Stimulated activated CD4-positive, alpha-beta T cell treated with anti-CD3 and anti-CD28 coated beads, Interleukin-1b, Interleukin-23, amount 100 ng/mL, for 48 hours (primary cell): ENCODE data around the gene ANKRD36C.
"Not testable (repeated sequence)": the region's sequence is repeated elsewhere in the genome, so short reads cannot be mapped to it uniquely, and the experiment has no call there.

Experiments
- DNase-seq: peaks from one replicate; pipeline ENCODE4 v3.0.0-alpha.2; 2020

ANKRD36C gene

GRCh38 chr2:95991351-95992094, at the start of gene ANKRD36C:
ANKRD36C (minus strand) TSS chr2:95991824; CDS start chr2:95991708, 116 bp downstream.
- DNase-seq = peak; percentile 32

- DNase-seq = not testable (repeated sequence)
These were observed 43.9 kb upstream of the ANKRD36C start for GRCh38 chr2:96035554-96035953.

- not testable (repeated sequence) for DNase-seq
These were observed 43.2 kb upstream of the ANKRD36C start, which contains the start of gene GPAT2 for GRCh38 chr2:96034792-96035191. GPAT2 (minus strand) TSS chr2:96034916; CDS start chr2:96032359, 2,557 bp downstream.

- DNase-seq = not testable (repeated sequence)
These were observed 42.4 kb upstream of the ANKRD36C start for GRCh38 chr2:96033997-96034396.

GRCh38 chr2:96027725-96028325, 36.2 kb upstream of the ANKRD36C start:
- not testable (repeated sequence) for DNase-seq

- DNase-seq = not testable (repeated sequence)
These were observed 34.1 kb upstream of the ANKRD36C start for GRCh38 chr2:96025755-96026154.

GRCh38 chr2:96025194-96025492, 33.5 kb upstream of the ANKRD36C start:
- no peak for DNase-seq

- DNase-seq = no peak
These were observed 32.9 kb upstream of the ANKRD36C start for GRCh38 chr2:96024336-96025193.

GRCh38 chr2:96023701-96024100, 32.1 kb upstream of the ANKRD36C start:
- not testable (repeated sequence) for DNase-seq

- DNase-seq = peak; percentile 63
These were observed 31.2 kb upstream of the ANKRD36C start for GRCh38 chr2:96022701-96023447.

- DNase-seq = not testable (repeated sequence)
These were observed 30.5 kb upstream of the ANKRD36C start for GRCh38 chr2:96022126-96022525.

GRCh38 chr2:96021142-96021541, 29.5 kb upstream of the ANKRD36C start:
- not testable (repeated sequence) for DNase-seq

- not testable (repeated sequence) for DNase-seq
These were observed 28.4 kb upstream of the ANKRD36C start for GRCh38 chr2:96019909-96020590.

- DNase-seq = not testable (repeated sequence)
These were observed 24.7 kb upstream of the ANKRD36C start for GRCh38 chr2:96016321-96016720.

- DNase-seq = not testable (repeated sequence)
These were observed 21.2 kb upstream of the ANKRD36C start for GRCh38 chr2:96012792-96013264.

GRCh38 chr2:96012086-96012791, 20.6 kb upstream of the ANKRD36C start:
- not testable (repeated sequence) for DNase-seq

GRCh38 chr2:96011129-96011455, 19.5 kb upstream of the ANKRD36C start:
- peak; percentile 30 for DNase-seq

- DNase-seq = peak; percentile 93
These were observed 18.9 kb upstream of the ANKRD36C start for GRCh38 chr2:96010320-96011128.

GRCh38 chr2:96009833-96010232, 18.2 kb upstream of the ANKRD36C start:
- not testable (repeated sequence) for DNase-seq

- DNase-seq = not testable (repeated sequence)
These were observed 16.4 kb upstream of the ANKRD36C start for GRCh38 chr2:96008051-96008450.
